ENCODE data around the gene PROM1.

Gene PROM1

DNA sequence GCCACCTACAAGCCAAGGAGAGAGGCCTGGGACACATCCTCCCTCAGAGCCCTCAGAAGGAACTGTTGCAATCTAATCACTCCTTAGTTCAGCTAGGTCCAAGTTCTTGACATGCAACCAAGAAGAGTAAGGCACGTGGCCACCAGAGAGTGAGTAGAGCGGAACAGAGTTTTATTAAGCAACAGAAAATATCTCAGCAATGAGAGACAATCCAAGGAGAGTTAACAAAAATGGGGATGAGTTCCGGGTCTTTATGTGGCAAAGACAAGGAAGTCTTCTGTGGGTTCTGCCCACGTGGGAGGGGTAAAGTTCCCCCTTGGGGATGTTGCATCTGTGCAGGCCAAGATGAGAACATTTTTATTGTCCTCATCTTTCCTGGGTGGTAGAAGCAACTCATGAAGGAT, 38.5 kb upstream of the PROM1 start:
- no peaks in the 10 kb centered on the region for H3F3A ChIP-seq (ENCODE audit: insufficient read depth)
- H3K9me3 ChIP-seq (ENCODE audit: insufficient read depth, low read length) = no peaks in the 10 kb centered on the region
- H3K4me3 ChIP-seq (ENCODE audit: insufficient read depth, low read length, poor library complexity, severe bottlenecking) = no peak overlapping the region
- H3K27ac ChIP-seq (ENCODE audit: low read depth, low read length) = no peak overlapping the region
- TF ChIP-seq EZH2phosphoT487 (conservative IDR thresholded peaks at IDR 0.05; ENCODE audit: low read length) = no peak
- TF ChIP-seq, protein P1, sequence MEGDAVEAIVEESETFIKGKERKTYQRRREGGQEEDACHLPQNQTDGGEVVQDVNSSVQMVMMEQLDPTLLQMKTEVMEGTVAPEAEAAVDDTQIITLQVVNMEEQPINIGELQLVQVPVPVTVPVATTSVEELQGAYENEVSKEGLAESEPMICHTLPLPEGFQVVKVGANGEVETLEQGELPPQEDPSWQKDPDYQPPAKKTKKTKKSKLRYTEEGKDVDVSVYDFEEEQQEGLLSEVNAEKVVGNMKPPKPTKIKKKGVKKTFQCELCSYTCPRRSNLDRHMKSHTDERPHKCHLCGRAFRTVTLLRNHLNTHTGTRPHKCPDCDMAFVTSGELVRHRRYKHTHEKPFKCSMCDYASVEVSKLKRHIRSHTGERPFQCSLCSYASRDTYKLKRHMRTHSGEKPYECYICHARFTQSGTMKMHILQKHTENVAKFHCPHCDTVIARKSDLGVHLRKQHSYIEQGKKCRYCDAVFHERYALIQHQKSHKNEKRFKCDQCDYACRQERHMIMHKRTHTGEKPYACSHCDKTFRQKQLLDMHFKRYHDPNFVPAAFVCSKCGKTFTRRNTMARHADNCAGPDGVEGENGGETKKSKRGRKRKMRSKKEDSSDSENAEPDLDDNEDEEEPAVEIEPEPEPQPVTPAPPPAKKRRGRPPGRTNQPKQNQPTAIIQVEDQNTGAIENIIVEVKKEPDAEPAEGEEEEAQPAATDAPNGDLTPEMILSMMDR (IDR thresholded peaks at IDR 0.05; ENCODE audit: insufficient read depth, low read length, poor library complexity, severe bottlenecking) = no peak
- no peak overlapping the region for H3K4me2 ChIP-seq (ENCODE audit: low read depth, low read length, poor library complexity, severe bottlenecking)
- no peaks in the 10 kb centered on the region for H3K79me2 ChIP-seq (ENCODE audit: insufficient read depth, low read length)
- no peak overlapping the region for H3K9ac ChIP-seq (ENCODE audit: low read length)
- H3K9me2 ChIP-seq (replicated peaks; ENCODE audit: insufficient read depth, low read length) = no peaks in the 10 kb centered on the region
- H3K36me3 ChIP-seq (ENCODE audit: low read length) = no peaks in the 10 kb centered on the region
- H3K27me3 ChIP-seq (ENCODE audit: low read length) = no peaks in the 10 kb centered on the region
- H2AFZ ChIP-seq (ENCODE audit: low read depth, low read length, severe bottlenecking) = no peak overlapping the region
- no peaks in the 10 kb centered on the region for H4K20me1 ChIP-seq (ENCODE audit: low read depth, low read length)

DNA sequence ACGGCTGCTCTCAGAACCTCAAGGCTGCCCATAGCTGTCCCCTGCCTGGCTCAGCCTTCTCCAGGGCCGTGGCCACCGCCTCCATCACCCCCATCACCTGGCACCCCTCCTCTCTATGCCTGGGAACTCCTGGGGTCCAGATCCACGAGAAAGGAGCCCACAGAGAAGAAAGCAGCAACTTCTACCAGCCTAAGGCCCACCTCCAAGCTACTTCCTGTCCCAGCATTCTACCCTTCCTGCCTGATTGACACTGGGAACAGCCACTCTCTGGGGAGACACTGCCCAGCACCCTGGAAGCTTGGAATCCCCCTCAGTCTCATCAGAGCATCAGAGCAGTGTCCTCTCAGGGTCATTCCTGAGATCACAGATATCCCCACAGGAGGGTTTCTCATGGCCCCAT, 36.9 kb upstream of the PROM1 start:
- Histone ChIP-seq H3K79me2 (ENCODE audit: insufficient read depth, low read length) (no peaks in the 10 kb centered on the region), H3K4me3 (ENCODE audit: insufficient read depth, low read length, poor library complexity, severe bottlenecking) (no peak overlapping the region), H3K9me3 (ENCODE audit: insufficient read depth, low read length) (no peaks in the 10 kb centered on the region), H3K36me3 (ENCODE audit: low read length) (no peaks in the 10 kb centered on the region), H3K27me3 (ENCODE audit: low read length) (no peaks in the 10 kb centered on the region), H4K20me1 (ENCODE audit: low read depth, low read length) (no peaks in the 10 kb centered on the region), H3K9ac (ENCODE audit: low read length) (no peak overlapping the region), H3F3A (ENCODE audit: insufficient read depth) (no peaks in the 10 kb centered on the region), H3K4me2 (ENCODE audit: low read depth, low read length, poor library complexity, severe bottlenecking) (no peak overlapping the region), H2AFZ (ENCODE audit: low read depth, low read length, severe bottlenecking) (peak overlapping the region; percentile 36), H3K27ac (ENCODE audit: low read depth, low read length) (no peak overlapping the region), H3K9me2 (replicated peaks; ENCODE audit: insufficient read depth, low read length) (no peaks in the 10 kb centered on the region)
- TF ChIP-seq, protein P1 (IDR thresholded peaks at IDR 0.05; ENCODE audit: insufficient read depth, low read length, poor library complexity, severe bottlenecking) = no peak
- no peak for TF ChIP-seq EZH2phosphoT487 (conservative IDR thresholded peaks at IDR 0.05; ENCODE audit: low read length)

DNA sequence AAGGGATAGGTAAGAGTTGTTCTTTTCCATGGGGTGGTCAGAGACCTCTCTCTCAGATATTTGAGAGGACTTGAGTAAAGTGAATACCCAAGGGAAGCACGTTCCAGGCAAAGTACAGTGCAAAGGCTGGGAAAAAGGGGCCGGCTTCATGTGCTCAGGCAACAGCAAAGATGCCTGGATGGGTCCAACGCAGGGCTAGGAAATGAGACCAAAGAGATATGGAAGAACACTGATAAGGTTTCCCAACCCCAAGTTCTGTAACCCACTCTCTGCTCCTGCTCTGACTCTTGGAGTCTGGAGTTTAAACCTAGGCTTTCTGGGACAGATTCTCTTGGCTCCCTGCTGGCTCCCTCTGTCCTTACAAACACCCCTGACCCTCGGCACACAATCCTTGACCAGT, 36.2 kb upstream of the PROM1 start:
- no peaks in the 10 kb centered on the region for H4K20me1 ChIP-seq (ENCODE audit: low read depth, low read length)
- no peaks in the 10 kb centered on the region for H3K36me3 ChIP-seq (ENCODE audit: low read length)
- no peak overlapping the region for H2AFZ ChIP-seq (ENCODE audit: low read depth, low read length, severe bottlenecking)
- no peak for TF ChIP-seq EZH2phosphoT487 (conservative IDR thresholded peaks at IDR 0.05; ENCODE audit: low read length)
- TF ChIP-seq, protein P1 (IDR thresholded peaks at IDR 0.05; ENCODE audit: insufficient read depth, low read length, poor library complexity, severe bottlenecking) = no peak
- H3K4me3 ChIP-seq (ENCODE audit: insufficient read depth, low read length, poor library complexity, severe bottlenecking) = no peak overlapping the region
- H3K4me2 ChIP-seq (ENCODE audit: low read depth, low read length, poor library complexity, severe bottlenecking) = no peak overlapping the region
- H3K9ac ChIP-seq (ENCODE audit: low read length) = no peak overlapping the region
- no peaks in the 10 kb centered on the region for H3K9me2 ChIP-seq (replicated peaks; ENCODE audit: insufficient read depth, low read length)
- H3K9me3 ChIP-seq (ENCODE audit: insufficient read depth, low read length) = no peaks in the 10 kb centered on the region
- no peaks in the 10 kb centered on the region for H3K27me3 ChIP-seq (ENCODE audit: low read length)
- no peaks in the 10 kb centered on the region for H3F3A ChIP-seq (ENCODE audit: insufficient read depth)
- H3K79me2 ChIP-seq (ENCODE audit: insufficient read depth, low read length) = no peaks in the 10 kb centered on the region
- H3K27ac ChIP-seq (ENCODE audit: low read depth, low read length) = no peak overlapping the region
